ENCODE results near the gene RUNX3. TPM values are rescaled to one million over a fixed set of nuclear protein-coding genes. Genes with fewer than 3 reads are reported as not detected.

RUNX3 gene
- total RNA-seq, 1 donor from 2014 or later, result 153 TPM

DNA sequence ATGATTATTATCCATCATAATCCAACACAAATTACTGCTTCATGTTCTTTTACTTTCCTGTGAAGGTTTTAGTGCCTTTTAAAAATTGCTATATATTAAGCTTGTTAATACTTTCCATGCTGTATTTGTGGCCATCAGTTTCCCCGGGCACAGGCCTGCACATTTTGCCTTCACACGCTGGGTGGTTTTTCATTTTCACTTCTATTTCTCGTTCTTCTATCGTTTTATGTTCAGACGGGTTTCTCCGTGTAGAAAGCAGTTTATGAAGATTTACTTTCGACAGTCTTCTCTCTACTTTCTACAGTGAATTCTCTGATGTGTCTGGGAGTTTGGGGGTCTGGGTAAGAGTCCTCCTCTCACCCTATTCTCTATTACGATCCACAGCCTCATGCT, 9.5 kb downstream of the RUNX3 start:
- peak overlapping the region; percentile 26 for H3K4me3 Mint-ChIP-seq
- H3K27me3 Mint-ChIP-seq, result no peaks in the 10 kb centered on the region
- DNase-seq, result no peak
- intact Hi-C loops (cut with micrococcal nuclease), result loop anchor here (10.0 kb wide), 2 partner anchors 314 to 726 kb away; partner anchors contain the start of gene SYF2
- TF ChIP-seq, protein P1, sequence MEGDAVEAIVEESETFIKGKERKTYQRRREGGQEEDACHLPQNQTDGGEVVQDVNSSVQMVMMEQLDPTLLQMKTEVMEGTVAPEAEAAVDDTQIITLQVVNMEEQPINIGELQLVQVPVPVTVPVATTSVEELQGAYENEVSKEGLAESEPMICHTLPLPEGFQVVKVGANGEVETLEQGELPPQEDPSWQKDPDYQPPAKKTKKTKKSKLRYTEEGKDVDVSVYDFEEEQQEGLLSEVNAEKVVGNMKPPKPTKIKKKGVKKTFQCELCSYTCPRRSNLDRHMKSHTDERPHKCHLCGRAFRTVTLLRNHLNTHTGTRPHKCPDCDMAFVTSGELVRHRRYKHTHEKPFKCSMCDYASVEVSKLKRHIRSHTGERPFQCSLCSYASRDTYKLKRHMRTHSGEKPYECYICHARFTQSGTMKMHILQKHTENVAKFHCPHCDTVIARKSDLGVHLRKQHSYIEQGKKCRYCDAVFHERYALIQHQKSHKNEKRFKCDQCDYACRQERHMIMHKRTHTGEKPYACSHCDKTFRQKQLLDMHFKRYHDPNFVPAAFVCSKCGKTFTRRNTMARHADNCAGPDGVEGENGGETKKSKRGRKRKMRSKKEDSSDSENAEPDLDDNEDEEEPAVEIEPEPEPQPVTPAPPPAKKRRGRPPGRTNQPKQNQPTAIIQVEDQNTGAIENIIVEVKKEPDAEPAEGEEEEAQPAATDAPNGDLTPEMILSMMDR (IDR thresholded peaks at IDR 0.05), result no peak
- ChIA-PET CTCF (interaction anchor here (1.0 to 1.7 kb wide), 2 partner anchors 12 to 69 kb away, joined by 4 read pairs; no protein-coding TSS in a partner anchor), POLR2A (interaction anchor here (0.7 to 15.6 kb wide), 3 partner anchors 8 to 112 kb away, joined by 3 to 385 read pairs (median 3); no protein-coding TSS in a partner anchor)
- H3K27ac Mint-ChIP-seq, result peak overlapping the region; percentile 20
- H3K4me1 Mint-ChIP-seq, result peaks cover 77% of the 10 kb centered on the region
- ATAC-seq (ENCODE audit: low read depth), result no peak
- H3K36me3 Mint-ChIP-seq (ENCODE audit: low read depth), result peaks cover 83% of the 10 kb centered on the region
- no peaks in the 10 kb centered on the region for H3K9me3 Mint-ChIP-seq

DNA sequence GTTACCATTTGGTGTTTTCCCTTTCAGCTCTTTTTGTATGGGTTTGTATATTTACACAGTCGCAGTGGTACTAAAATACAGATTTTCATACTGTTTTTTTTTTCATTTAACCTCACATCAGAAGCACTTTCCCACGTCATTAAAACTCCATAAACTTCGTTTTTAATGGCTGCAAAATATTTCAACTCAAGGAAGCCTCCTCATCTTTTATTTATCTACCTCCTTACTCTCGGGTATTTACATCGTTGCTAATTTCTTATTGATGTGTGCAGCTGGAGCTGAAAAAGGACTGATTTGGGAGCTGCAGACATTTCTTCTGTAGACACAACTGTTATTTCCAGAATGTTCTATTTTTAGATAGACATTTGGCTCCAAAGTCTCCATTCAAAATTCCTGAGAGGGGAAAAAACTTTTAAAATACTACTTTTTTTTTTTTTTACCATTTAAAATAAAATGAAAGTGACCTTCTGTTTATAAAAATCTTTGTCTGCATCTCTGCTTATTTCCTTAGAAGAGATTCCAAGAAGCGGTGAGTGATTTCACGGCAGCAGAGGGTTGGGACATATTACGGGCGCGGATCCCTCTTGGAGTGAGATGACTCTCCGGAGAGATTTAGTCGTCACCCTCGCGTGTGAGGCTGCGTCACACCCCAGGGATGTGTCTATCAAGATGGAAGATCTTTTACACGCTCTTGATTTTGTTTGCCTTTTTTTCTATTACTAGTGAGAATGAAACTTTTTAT, 10.1 kb downstream of the RUNX3 start:
- Mint-ChIP-seq H3K4me1 (peaks cover 75% of the 10 kb centered on the region), H3K4me3 (no peak overlapping the region), H3K36me3 (ENCODE audit: low read depth) (peaks cover 82% of the 10 kb centered on the region), H3K9me3 (no peaks in the 10 kb centered on the region), H3K27ac (peak overlapping the region; percentile 20), H3K27me3 (no peaks in the 10 kb centered on the region)
- POLR2A ChIA-PET, result interaction anchor here (0.7 to 15.6 kb wide), 3 partner anchors 10 to 316 kb away, joined by 3 to 385 read pairs (median 5); partner anchors contain the start of gene RUNX3
- TF ChIP-seq, protein P1 (IDR thresholded peaks at IDR 0.05), result no peak
- intact Hi-C loops (cut with micrococcal nuclease), result loop anchor here (10.0 kb wide), 2 partner anchors 315 to 725 kb away; partner anchors contain the start of gene SYF2
- CTCF ChIA-PET, result interaction anchor here (0.7 to 1.7 kb wide), 3 partner anchors 13 to 285 kb away, joined by 3 to 4 read pairs (median 4); no protein-coding TSS in a partner anchor
- DNase-seq, result no peak
- ATAC-seq (ENCODE audit: low read depth), result no peak

DNA sequence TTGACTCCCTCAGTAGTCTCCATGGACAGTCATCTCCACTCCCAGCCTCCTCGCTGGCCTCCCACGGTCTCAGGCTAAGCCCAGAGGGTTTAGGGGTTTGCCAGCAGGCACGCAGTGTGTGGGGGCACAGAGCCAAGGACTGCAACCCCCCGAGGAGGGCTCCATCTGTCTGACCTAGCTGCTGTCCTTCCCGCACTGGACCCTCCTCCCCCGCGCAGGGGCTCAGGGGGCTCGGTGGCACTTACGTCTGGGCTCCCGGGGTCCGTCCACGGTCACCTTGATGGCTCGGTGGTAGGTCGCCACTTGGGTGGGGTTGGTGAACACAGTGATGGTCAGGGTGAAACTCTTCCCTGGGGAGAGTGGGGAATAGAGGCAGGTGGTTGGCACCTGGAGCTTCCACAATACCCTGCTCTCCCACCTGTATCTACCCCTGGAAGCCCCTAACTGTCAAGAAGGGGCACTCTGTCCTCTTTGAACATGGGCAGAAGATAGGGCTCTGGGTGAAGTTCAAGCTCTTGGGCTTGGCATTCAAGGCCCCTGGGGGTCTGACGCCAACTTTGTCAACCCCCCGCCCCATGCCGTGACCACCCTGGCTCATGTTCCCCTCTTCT, 11.0 kb downstream of the RUNX3 start:
- H3K27ac Mint-ChIP-seq, result peak overlapping the region; percentile 65
- H3K27me3 Mint-ChIP-seq, result no peaks in the 10 kb centered on the region
- peaks cover 81% of the 10 kb centered on the region for H3K36me3 Mint-ChIP-seq (ENCODE audit: low read depth)
- no peak overlapping the region for H3K4me3 Mint-ChIP-seq
- intact Hi-C loops (cut with micrococcal nuclease), result no loop called here
- ChIA-PET POLR2A (interaction anchor here (1.0 to 15.6 kb wide), 2 partner anchors 11 to 113 kb away, joined by 3 to 385 read pairs; partner anchors contain the start of gene RUNX3), CTCF (interaction anchor here (0.7 kb wide), 2 partner anchors 71 to 285 kb away, joined by 3 read pairs; no protein-coding TSS in a partner anchor)
- H3K9me3 Mint-ChIP-seq, result no peaks in the 10 kb centered on the region
- ATAC-seq (ENCODE audit: low read depth), result no peak
- TF ChIP-seq, protein P1 (IDR thresholded peaks at IDR 0.05), result no peak
- H3K4me1 Mint-ChIP-seq, result peaks cover 67% of the 10 kb centered on the region
- DNase-seq, result no peak

DNA sequence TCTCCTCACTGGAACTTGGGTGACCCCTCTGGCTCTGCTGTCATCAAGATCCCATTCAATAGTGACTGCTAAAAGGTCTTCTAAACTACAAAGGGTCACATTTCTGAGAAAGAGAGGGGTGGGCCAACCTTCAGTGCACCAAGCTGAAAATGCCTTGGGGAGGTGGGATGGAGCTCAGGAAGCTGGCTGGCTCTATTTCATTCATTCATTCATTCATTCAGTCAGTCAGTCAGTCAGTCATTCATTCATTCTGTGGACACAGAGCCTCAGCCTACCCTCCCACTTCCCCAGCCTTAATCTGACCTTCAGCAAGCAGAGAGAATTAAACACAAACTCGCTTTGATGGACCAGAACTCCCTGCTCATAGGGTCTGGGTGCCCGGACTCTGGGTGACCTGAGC, 11.7 kb downstream of the RUNX3 start:
- intact Hi-C loops (cut with micrococcal nuclease), result no loop called here
- ATAC-seq (ENCODE audit: low read depth), result no peak
- TF ChIP-seq, protein P1 (IDR thresholded peaks at IDR 0.05), result no peak

More for the DNA sequence above, 11.7 kb downstream of the RUNX3 start:
- peaks cover 82% of the 10 kb centered on the region for H3K36me3 Mint-ChIP-seq (ENCODE audit: low read depth)
- H3K4me1 Mint-ChIP-seq, result peaks cover 59% of the 10 kb centered on the region
- no peak overlapping the region for H3K4me3 Mint-ChIP-seq
- H3K27ac Mint-ChIP-seq, result no peak overlapping the region
- ChIA-PET CTCF (interaction anchor here (0.7 kb wide), 1 partner anchor 70 kb away, joined by 3 read pairs; no protein-coding TSS in a partner anchor), POLR2A (interaction anchor here (15.6 kb wide), 1 partner anchor 114 kb away, joined by 385 read pairs; no protein-coding TSS in a partner anchor)
- DNase-seq, result no peak
- H3K9me3 Mint-ChIP-seq, result no peaks in the 10 kb centered on the region
- no peaks in the 10 kb centered on the region for H3K27me3 Mint-ChIP-seq

Measured in activated B cell treated with CpG ODN at 0.5 μM for 24 hours (primary cell).